Mucosa of descending colon (tissue), 3 donors: ENCODE measurements around the gene DYNLRB1. TPM values are rescaled to one million over a fixed set of nuclear protein-coding genes. Genes with fewer than 3 reads are reported as not detected.

Source experiments
- ATAC-seq: fragments of 200-7000 bp; cut with Tn5 transposase; one replicate; pipeline ENCODE4 v1.9.1; 2020; ENCODE audit warnings: mild to moderate bottlenecking, moderate library complexity
- DNase-seq, 3 donors: peaks; one replicate each; pipeline ENCODE4 v3.0.0-alpha.2; 2020
- H3K36me3 ChIP-seq: fragments of 200-600 bp; one replicate; pipeline ENCODE4 v1.8.0; 2021; ENCODE audit warnings: low read depth, mild to moderate bottlenecking
- H3K4me1 ChIP-seq: fragments of 200-600 bp; one replicate; pipeline ENCODE4 v1.8.0; 2021; ENCODE audit warnings: low read depth, mild to moderate bottlenecking
- H3K4me3 ChIP-seq: fragments of 200-600 bp; one replicate; pipeline ENCODE4 v1.8.0; 2021; ENCODE audit warnings: mild to moderate bottlenecking
- H3K9me3 ChIP-seq: fragments of 200-600 bp; one replicate; pipeline ENCODE4 v1.8.0; 2021; ENCODE audit warnings: mild to moderate bottlenecking
- CTCF ChIP-seq: fragments of 200-600 bp; IDR thresholded peaks from one replicate; pipeline ENCODE4 v1.8.0; 2022; ENCODE audit warnings: antibody characterized with exemption, mild to moderate bottlenecking
- intact Hi-C, 2 donors: fragments of 100-400 bp; cut with DNase I in 1 of 2; cut with micrococcal nuclease in 1 of 2; formaldehyde crosslinking; loops; one replicate each; pipeline versions ENCODE4 v1.11.0 to v1.11.1; 2022; cut with DNase I, micrococcal nuclease
- total RNA-seq, 3 donors: library from RNA; stranded (reverse); fragmentation: NEBNext Ultra II Directional in 2 of 3; extraction: Animal tissue kit (Norgen Biotek cat#: 25700) in 2 of 3; gene quantifications; one replicate each; pipeline versions ENCODE4 v1.2.1 to v1.2.4, GENCODE V29; 2021 to 2023
- donor health status: DM: no; HTN: no; CAD: no; lungs with moderate emphysema.
- donor health status: DM: no; HTN: no; CAD: no.
- donor health status: DM: no; HTN: yes; CAD: no.

Gene DYNLRB1
- total RNA-seq, 3 donors from 2014 or later = 110 to 137 (median 119) TPM

GRCh38 chr20:34553366-34553867 is 37.2 kb downstream of the DYNLRB1 start:
- intact Hi-C loops = no loop called here
- TF ChIP-seq CTCF = no peak
- ATAC-seq = peak; percentile 48
- Histone ChIP-seq H3K36me3 (peaks cover 1% of the 10 kb centered on the region), H3K4me3 (no peak overlapping the region), H3K9me3 (no peaks in the 10 kb centered on the region), H3K4me1 (peaks cover 21% of the 10 kb centered on the region)
- peak in 2 of 3 donors; percentile 22 to 23 for DNase-seq

DNA sequence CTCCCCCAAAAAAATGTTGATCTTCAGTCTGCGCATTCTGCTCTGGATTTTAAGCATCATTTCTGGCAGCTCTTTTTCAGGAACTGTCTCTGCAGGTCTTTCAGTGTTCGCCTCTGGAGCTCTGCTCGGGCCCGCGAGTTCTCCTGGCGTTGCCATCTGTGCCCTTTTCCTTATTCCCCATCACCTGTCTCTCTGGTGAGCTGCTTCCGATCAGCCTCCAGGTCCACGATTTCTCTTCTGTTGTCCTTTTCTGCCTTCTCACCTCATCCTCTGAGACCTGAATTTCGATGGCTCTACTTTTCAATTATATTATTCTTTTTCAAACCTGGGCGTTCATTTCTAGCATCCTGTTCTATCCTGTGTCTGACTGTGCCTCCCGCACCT is 41.7 kb downstream of the DYNLRB1 start:
- TF ChIP-seq CTCF = no peak
- intact Hi-C loops = no loop called here
- peak in 2 of 3 donors; percentile 34 to 36 for DNase-seq
- ATAC-seq = peak; percentile 0
- peaks cover 3% of the 10 kb centered on the region for H3K36me3 ChIP-seq
- peaks cover 18% of the 10 kb centered on the region for H3K4me1 ChIP-seq
- peak overlapping the region; percentile 32 for H3K4me3 ChIP-seq
- no peaks in the 10 kb centered on the region for H3K9me3 ChIP-seq

DNA sequence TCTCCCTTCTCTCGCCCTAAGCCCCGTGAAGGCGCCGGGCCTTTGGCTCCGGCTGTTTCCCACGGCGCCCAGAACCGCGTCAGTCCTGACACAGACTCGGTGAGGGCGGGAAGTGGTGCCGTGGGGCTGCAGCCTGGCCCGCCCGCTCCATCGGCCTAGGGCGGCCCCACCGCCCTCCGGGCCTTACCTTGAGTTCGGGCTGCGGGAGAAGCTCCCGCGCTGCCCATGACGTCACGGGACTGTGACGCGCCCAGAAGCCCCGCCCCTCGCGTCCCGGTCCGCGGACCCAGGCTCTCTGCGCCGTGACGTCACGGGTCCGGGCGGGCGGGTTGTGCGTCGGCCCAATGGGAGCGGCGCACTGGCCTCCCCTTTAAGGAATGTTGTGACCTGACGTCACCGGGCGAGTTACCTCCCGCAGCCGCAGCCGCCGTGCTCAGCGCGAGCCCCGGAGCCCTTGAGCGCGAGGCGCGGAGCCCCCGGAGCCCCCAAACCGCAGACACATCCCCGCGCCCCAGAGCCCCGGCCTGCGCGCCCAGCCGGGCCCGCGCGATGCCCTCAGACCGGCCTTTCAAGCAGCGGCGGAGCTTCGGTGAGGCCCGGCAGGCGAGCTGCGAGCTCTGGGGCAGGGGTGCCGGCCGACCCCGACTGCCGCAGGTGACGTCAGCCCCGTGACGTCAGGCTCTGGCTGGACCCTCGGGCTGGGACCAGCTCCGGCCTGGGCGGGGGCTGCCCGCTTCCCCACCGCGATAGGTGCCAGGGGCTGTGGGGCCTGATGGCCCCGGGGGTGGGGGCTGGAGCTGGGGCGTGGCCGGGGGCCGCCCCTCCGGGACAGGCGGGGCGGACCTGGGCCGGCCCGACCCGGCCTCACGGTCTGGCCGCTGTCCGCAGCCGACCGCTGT is 42.3 kb downstream of the DYNLRB1 start, which contains the start of gene MAP1LC3A:
Gene MAP1LC3A, plus strand, starts transcription at position 399 of the 899 bp plus-strand sequence. Its CDS starts 151 bp downstream, at position 550.
- H3K36me3 ChIP-seq = peaks cover 3% of the 10 kb centered on the region
- intact Hi-C loops = no loop called here
- peak within 1 kb of the TSS; percentile 32 for H3K4me3 ChIP-seq
- ATAC-seq = peak; percentile 94
- H3K4me1 ChIP-seq = peaks cover 13% of the 10 kb centered on the region
- TF ChIP-seq CTCF = no peak
- no peaks in the 10 kb centered on the region for H3K9me3 ChIP-seq
- DNase-seq = peak; percentile 92 to 95 (median 95)

- intact Hi-C loops = no loop called here
- no peak overlapping the region for H3K4me3 ChIP-seq
- DNase-seq (peak in 1 of 3 donors; percentile 47), ATAC-seq (no peak)
- peaks cover 3% of the 10 kb centered on the region for H3K36me3 ChIP-seq
- no peaks in the 10 kb centered on the region for H3K9me3 ChIP-seq
- TF ChIP-seq CTCF = no peak
- peaks cover 11% of the 10 kb centered on the region for H3K4me1 ChIP-seq
Observed at GRCh38 chr20:34559311-34560140, 43.3 kb downstream of the DYNLRB1 start.

DNA sequence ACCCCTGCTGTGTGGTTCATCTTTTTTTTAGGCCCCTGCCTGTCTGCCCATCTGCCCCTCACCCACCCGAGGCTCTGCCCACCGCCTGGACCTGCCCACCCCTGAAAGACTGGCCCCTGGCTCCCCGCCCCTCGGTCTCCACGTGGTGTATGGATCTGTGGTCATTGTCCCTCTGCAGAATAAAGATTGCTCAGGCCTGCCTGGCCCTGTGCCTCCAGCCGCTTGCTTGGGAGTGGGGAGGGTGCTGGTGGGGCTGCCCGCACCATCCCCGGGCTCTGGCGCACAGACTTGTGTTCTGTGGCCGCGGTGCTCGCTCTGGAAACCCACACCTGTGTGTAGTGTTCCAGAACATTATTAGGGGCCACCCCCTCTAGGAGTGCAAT is 43.9 kb downstream of the DYNLRB1 start:
- TF ChIP-seq CTCF = no peak
- intact Hi-C loops = no loop called here
- DNase-seq (peak in 1 of 3 donors; percentile 39), ATAC-seq (no peak)
- Histone ChIP-seq H3K4me1 (peaks cover 11% of the 10 kb centered on the region), H3K4me3 (no peak overlapping the region), H3K9me3 (no peaks in the 10 kb centered on the region), H3K36me3 (peaks cover 3% of the 10 kb centered on the region)
